Adrenal gland (tissue), 5 donors: Measurements from ENCODE around the gene WNT3A.

ENCODE experiments used
- POLR2A ChIP-seq, 2 donors: fragments of 450-650 bp; IDR thresholded peaks; one replicate each; pipeline ENCODE4 v1.6.1; 2017; ENCODE audit warnings: antibody characterized with exemption in 2 of 2, mild to moderate bottlenecking in 2 of 2, moderate library complexity in 1 of 2
- TF ChIP-seq, protein P1 (sequence below), 6 experiments: fragments of 450-650 bp in 4 of 6; fragments of 200-600 bp in 2 of 6; sonication (generic) in 1 of 6; IDR thresholded peaks; 1 replicate in 5 of 6; 2 replicates in 1 of 6; pipeline versions ENCODE4 v1.5.1 to v1.8.0; 2016 to 2021; ENCODE audit warnings: antibody characterized with exemption in 6 of 6, mild to moderate bottlenecking in 2 of 6, moderate library complexity in 1 of 6
- donor health status: DM: no; HTN: no; CAD: no.

GRCh38 chr1:228002792-228003191 lies 4.0 kb upstream of the WNT3A start:
- no peak for TF ChIP-seq POLR2A (IDR thresholded peaks at IDR 0.05)
- TF ChIP-seq, protein P1, sequence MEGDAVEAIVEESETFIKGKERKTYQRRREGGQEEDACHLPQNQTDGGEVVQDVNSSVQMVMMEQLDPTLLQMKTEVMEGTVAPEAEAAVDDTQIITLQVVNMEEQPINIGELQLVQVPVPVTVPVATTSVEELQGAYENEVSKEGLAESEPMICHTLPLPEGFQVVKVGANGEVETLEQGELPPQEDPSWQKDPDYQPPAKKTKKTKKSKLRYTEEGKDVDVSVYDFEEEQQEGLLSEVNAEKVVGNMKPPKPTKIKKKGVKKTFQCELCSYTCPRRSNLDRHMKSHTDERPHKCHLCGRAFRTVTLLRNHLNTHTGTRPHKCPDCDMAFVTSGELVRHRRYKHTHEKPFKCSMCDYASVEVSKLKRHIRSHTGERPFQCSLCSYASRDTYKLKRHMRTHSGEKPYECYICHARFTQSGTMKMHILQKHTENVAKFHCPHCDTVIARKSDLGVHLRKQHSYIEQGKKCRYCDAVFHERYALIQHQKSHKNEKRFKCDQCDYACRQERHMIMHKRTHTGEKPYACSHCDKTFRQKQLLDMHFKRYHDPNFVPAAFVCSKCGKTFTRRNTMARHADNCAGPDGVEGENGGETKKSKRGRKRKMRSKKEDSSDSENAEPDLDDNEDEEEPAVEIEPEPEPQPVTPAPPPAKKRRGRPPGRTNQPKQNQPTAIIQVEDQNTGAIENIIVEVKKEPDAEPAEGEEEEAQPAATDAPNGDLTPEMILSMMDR (IDR thresholded peaks at IDR 0.05), result no peak
